A549 (cell line): Measurements from ENCODE around the gene DNM3. TPM values are rescaled to one million over a fixed set of nuclear protein-coding genes. Genes with fewer than 3 reads are reported as not detected.

Source experiments
- ATAC-seq, 2 experiments: fragments of 200-7000 bp in 1 of 2; fragments of >200 bp in 1 of 2; cut with Nextera tagmentation in 1 of 2; cut with Tn5 transposase in 1 of 2; 3 replicates each; pipeline versions ENCODE4 v1.8.0 to v1.9.1; 2018 to 2020; ENCODE audit warnings: mild to moderate bottlenecking in 1 of 2, moderate library complexity in 1 of 2
- CTCF ChIA-PET: fragments of 300-600 bp; sonication (Branson Sonifier 250); formaldehyde crosslinking; extraction: SDS; loops from one replicate; lab custom pipeline; 2021; ENCODE audit warnings: antibody characterized with exemption, inconsistent platforms; lab: Yijun Ruan, JAX
- POLR2A ChIA-PET: fragments of 350-600 bp; formaldehyde crosslinking; extraction: SDS; loops from one replicate; lab custom pipeline; 2021; ENCODE audit warnings: antibody characterized with exemption, inconsistent platforms; lab: Yijun Ruan, JAX
- DNase-seq, 2 experiments: peaks; one replicate each; pipeline versions ENCODE4 v3.0.0 to v3.0.0-alpha.2; 2011 to 2016; ENCODE audit warnings: low read depth in 1 of 2, low spot score in 1 of 2
- FAIRE-seq: peaks from 2 replicates; lab custom pipeline; 2011; peaks lifted over from hg19 to GRCh38; lab: Jason Lieb, UNC
- H3K27ac ChIP-seq, 2 experiments: fragments of >200 bp; sonication (Bioruptor Twin); formaldehyde crosslinking; 3 replicates each; pipeline ENCODE4 v1.5.1; 2016 to 2017
- H3K4me1 ChIP-seq: fragments of >200 bp; sonication (Bioruptor Twin); formaldehyde crosslinking; 3 replicates; pipeline ENCODE4 v1.6.1; 2016
- H3K4me2 ChIP-seq: fragments of >200 bp; sonication (Bioruptor Twin); formaldehyde crosslinking; 3 replicates; pipeline ENCODE4 v1.6.1; 2016
- H3K4me3 ChIP-seq: fragments of >200 bp; sonication (Bioruptor Twin); formaldehyde crosslinking; 3 replicates; pipeline ENCODE4 v1.5.1; 2016
- H3K9me3 ChIP-seq: fragments of >200 bp; sonication (Bioruptor Twin); formaldehyde crosslinking; 3 replicates; pipeline ENCODE4 v1.6.1; 2016
- BCL3 ChIP-seq: fragments of >200 bp; sonication (Bioruptor Twin); formaldehyde crosslinking; IDR thresholded peaks from 3 replicates; pipeline ENCODE4 v1.6.1; 2016
- BHLHE40 ChIP-seq: IDR thresholded peaks from 2 replicates; pipeline ENCODE4 v1.6.1; 2012; ENCODE audit warnings: low read depth, low read length, inconsistent platforms
- CBX2 ChIP-seq: fragments of 200-600 bp; sonication (generic); IDR thresholded peaks from 2 replicates; pipeline ENCODE4 v1.6.1; 2016; ENCODE audit warnings: low read depth, mild to moderate bottlenecking, borderline replicate concordance
- CEBPB ChIP-seq, 2 experiments: fragments of >200 bp in 1 of 2; sonication (Bioruptor Twin) in 1 of 2; formaldehyde crosslinking in 1 of 2; IDR thresholded peaks; 2 replicates each; pipeline ENCODE4 v1.6.1; 2012 to 2016
- CHD4 ChIP-seq: fragments of 200-600 bp; sonication (generic); IDR thresholded peaks from 2 replicates; pipeline ENCODE4 v1.6.1; 2016; ENCODE audit warnings: antibody characterized with exemption, mild to moderate bottlenecking, borderline replicate concordance
- CTCF ChIP-seq: fragments of >200 bp; sonication (Bioruptor Twin); formaldehyde crosslinking; IDR thresholded peaks from 3 replicates; pipeline ENCODE4 v1.5.1; 2016
- EHMT2 ChIP-seq: fragments of 200-600 bp; sonication (generic); IDR thresholded peaks from 2 replicates; pipeline ENCODE4 v1.6.1; 2016; ENCODE audit warnings: antibody characterized with exemption, low read depth, mild to moderate bottlenecking, moderate library complexity
- ELK1 ChIP-seq: fragments of 150-350 bp; IDR thresholded peaks from 2 replicates; pipeline ENCODE4 v1.6.1; 2014; ENCODE audit warnings: low read depth, mild to moderate bottlenecking, low read length
- FOSB ChIP-seq: fragments of 250-450 bp; sonication (Bioruptor Pico); IDR thresholded peaks from 2 replicates; pipeline ENCODE4 v1.5.0; 2020; ENCODE audit warnings: mild to moderate bottlenecking, moderate library complexity
- HDAC2 ChIP-seq: fragments of 200-600 bp; sonication (generic); IDR thresholded peaks from 2 replicates; pipeline ENCODE4 v1.6.1; 2016
- HMGXB4 ChIP-seq: fragments of 250-450 bp; sonication (Bioruptor Pico); IDR thresholded peaks from 2 replicates; pipeline ENCODE4 v1.5.0; 2021; ENCODE audit warnings: mild to moderate bottlenecking, moderate library complexity, borderline replicate concordance
- HOXB5 ChIP-seq: fragments of 250-450 bp; sonication (Bioruptor Pico); IDR thresholded peaks from 2 replicates; pipeline ENCODE4 v1.5.0; 2020; ENCODE audit warnings: mild to moderate bottlenecking, moderate library complexity
- KDM1A ChIP-seq: fragments of 200-600 bp; sonication (generic); IDR thresholded peaks from 2 replicates; pipeline ENCODE4 v1.6.1; 2016; ENCODE audit warnings: low read depth, mild to moderate bottlenecking
- MAZ ChIP-seq: fragments of 150-350 bp; IDR thresholded peaks from 2 replicates; pipeline ENCODE4 v1.6.1; 2014; ENCODE audit warnings: antibody characterized with exemption, low read depth, low read length, borderline replicate concordance
- NPAS2 ChIP-seq: fragments of 250-450 bp; sonication (Bioruptor Pico); IDR thresholded peaks from 2 replicates; pipeline ENCODE4 v1.8.0; 2022; ENCODE audit warnings: mild to moderate bottlenecking, moderate library complexity, borderline replicate concordance
- NR3C1 ChIP-seq: fragments of >200 bp; sonication (Bioruptor Twin); formaldehyde crosslinking; IDR thresholded peaks from 3 replicates; pipeline ENCODE4 v1.6.1; 2017
- POLR2AphosphoS2 ChIP-seq: conservative IDR thresholded peaks from 2 replicates; pipeline ENCODE4 v1.6.1; 2012; ENCODE audit warnings: low read length, improper control_type of control experiment, inconsistent platforms
- RAD21 ChIP-seq, 2 experiments: fragments of >200 bp in 1 of 2; sonication (Bioruptor Twin) in 1 of 2; formaldehyde crosslinking in 1 of 2; IDR thresholded peaks in 1 of 2; conservative IDR thresholded peaks in 1 of 2; 2 replicates in 1 of 2; 3 replicates in 1 of 2; pipeline ENCODE4 v1.6.1; 2012 to 2018; ENCODE audit warnings: inconsistent platforms in 1 of 2
- RARB ChIP-seq: fragments of 250-450 bp; sonication (Bioruptor Pico); IDR thresholded peaks from 2 replicates; pipeline ENCODE4 v1.8.0; 2021; ENCODE audit warnings: mild to moderate bottlenecking, moderate library complexity
- RCOR1 ChIP-seq: fragments of 150-350 bp; IDR thresholded peaks from 2 replicates; pipeline ENCODE4 v1.6.1; 2014; ENCODE audit warnings: antibody characterized with exemption, low read length, low read depth
- RFX5 ChIP-seq: fragments of 450-650 bp; IDR thresholded peaks from 2 replicates; pipeline ENCODE4 v1.7.1; 2014; ENCODE audit warnings: antibody characterized with exemption, mild to moderate bottlenecking, moderate library complexity
- RNF2 ChIP-seq: fragments of 200-600 bp; sonication (generic); IDR thresholded peaks from 2 replicates; pipeline ENCODE4 v1.6.1; 2016; ENCODE audit warnings: low read depth, mild to moderate bottlenecking, antibody characterized with exemption, moderate library complexity, borderline replicate concordance
- SMC3 ChIP-seq: fragments of >200 bp; sonication (Bioruptor Twin); formaldehyde crosslinking; IDR thresholded peaks from 3 replicates; pipeline ENCODE4 v1.6.1; 2018; ENCODE audit warnings: inconsistent platforms
- SREBF2 ChIP-seq: fragments of 450-650 bp; IDR thresholded peaks from 2 replicates; pipeline ENCODE4 v1.6.1; 2014; ENCODE audit warnings: mild to moderate bottlenecking, moderate library complexity
- ZFP36 ChIP-seq: fragments of 450-650 bp; IDR thresholded peaks from 2 replicates; pipeline ENCODE4 v1.6.1; 2014; ENCODE audit warnings: borderline replicate concordance; ENCODE audit not compliant: partially characterized antibody
- ZNF302 ChIP-seq: fragments of 250-450 bp; sonication (Bioruptor Pico); IDR thresholded peaks from 2 replicates; pipeline ENCODE4 v1.9.0; 2021; ENCODE audit warnings: inconsistent platforms, mild to moderate bottlenecking, moderate library complexity
- WGBS: methylation state at CpG from one replicate; pipeline ENCODE4 v1.1.6; 2017; ENCODE audit errors: missing lambda C conversion rate; 5-methylcytosine and 5-hydroxymethylcytosine counted together
- polyA plus RNA-seq, 4 experiments: library from polyadenylated mRNA; depleted of rRNA in 3 of 4; stranded (reverse); fragments of >200 nt; fragmentation: RNase III in 1 of 4; extraction: RNeasy Plus Mini Kit Qiagen cat#74134 plus additional on column Dnase treatment in 1 of 4; gene quantifications; 2 replicates in 3 of 4; 3 replicates in 1 of 4; pipeline ENCODE4 v1.2.3, GENCODE V29; 2011 to 2017
- TF ChIP-seq, protein P1 (sequence below): IDR thresholded peaks from 2 replicates; pipeline ENCODE4 v1.6.1; 2012

Gene DNM3
- polyA plus RNA-seq, 2 of the 4 experiments (the other 2 are of a cell fraction): 0.57 to 1.5 TPM

DNA sequence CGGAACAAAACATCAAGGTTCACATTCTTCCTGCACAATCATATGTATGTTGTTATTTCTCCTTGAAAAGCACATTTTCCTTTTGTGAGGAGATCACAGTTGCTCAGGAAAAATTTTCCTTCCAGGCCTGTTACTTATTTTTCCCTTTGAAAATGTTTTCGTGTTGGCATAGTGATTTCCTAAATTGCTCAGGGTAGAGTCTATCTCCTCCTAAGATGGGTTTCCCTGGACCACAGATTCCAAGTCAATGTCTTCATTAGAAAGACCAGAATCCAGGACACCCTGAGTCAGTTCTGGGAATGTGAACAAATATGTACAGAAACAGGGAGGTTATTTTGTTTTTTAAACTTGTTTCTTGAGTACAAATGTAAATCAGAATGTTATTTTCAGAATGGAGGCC lies 484.8 kb downstream of the DNM3 start:
- H3K4me2 ChIP-seq: peak overlapping the region; percentile 45
- no peak overlapping the region for H3K4me3 ChIP-seq
- ChIA-PET POLR2A (interaction anchor here (1.8 kb wide), 1 partner anchor 32 kb away, joined by 7 read pairs; no protein-coding TSS in a partner anchor), CTCF (interaction anchor here (1.1 to 1.5 kb wide), 2 partner anchors 11 to 27 kb away, joined by 3 to 4 read pairs; no protein-coding TSS in a partner anchor)
- ATAC-seq (no peak), FAIRE-seq (no peak), DNase-seq (no peak)
- peaks cover 45% of the 10 kb centered on the region for H3K4me1 ChIP-seq
- 91% methylated on average over 2 of the region's 2 CpGs for WGBS
- H3K27ac ChIP-seq: peak overlapping the region; percentile 74 to 95
- H3K9me3 ChIP-seq: no peaks in the 10 kb centered on the region
- TF ChIP-seq ZFP36: no peak
- TF ChIP-seq RAD21 (conservative IDR thresholded peaks at IDR 0.05 in 1 of 2, IDR thresholded peaks at IDR 0.05 in 1 of 2): no peak
- TF ChIP-seq BHLHE40: no peak
- TF ChIP-seq SMC3: no peak
- TF ChIP-seq HOXB5 (CRISPR knock-in tag): no peak
- no peak for TF ChIP-seq ELK1
- no peak for TF ChIP-seq POLR2AphosphoS2
- TF ChIP-seq CHD4: no peak
- TF ChIP-seq HMGXB4 (CRISPR knock-in tag): no peak
- no peak for TF ChIP-seq NR3C1
- TF ChIP-seq EHMT2: no peak
- no peak for TF ChIP-seq BCL3
- no peak for TF ChIP-seq RFX5
- TF ChIP-seq SREBF2: no peak
- TF ChIP-seq CEBPB (IDR thresholded peaks at IDR 0.05): no peak
- TF ChIP-seq CTCF: no peak
- TF ChIP-seq HDAC2: no peak
- TF ChIP-seq RCOR1: no peak
- TF ChIP-seq, protein P1, sequence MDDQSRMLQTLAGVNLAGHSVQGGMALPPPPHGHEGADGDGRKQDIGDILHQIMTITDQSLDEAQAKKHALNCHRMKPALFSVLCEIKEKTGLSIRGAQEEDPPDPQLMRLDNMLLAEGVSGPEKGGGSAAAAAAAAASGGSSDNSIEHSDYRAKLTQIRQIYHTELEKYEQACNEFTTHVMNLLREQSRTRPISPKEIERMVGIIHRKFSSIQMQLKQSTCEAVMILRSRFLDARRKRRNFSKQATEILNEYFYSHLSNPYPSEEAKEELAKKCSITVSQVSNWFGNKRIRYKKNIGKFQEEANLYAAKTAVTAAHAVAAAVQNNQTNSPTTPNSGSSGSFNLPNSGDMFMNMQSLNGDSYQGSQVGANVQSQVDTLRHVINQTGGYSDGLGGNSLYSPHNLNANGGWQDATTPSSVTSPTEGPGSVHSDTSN: no peak

GRCh38 chr1:172328266-172328665 lies 487.0 kb downstream of the DNM3 start:
- FAIRE-seq: no peak
- no peak overlapping the region for H3K4me2 ChIP-seq
- no peak overlapping the region for H3K27ac ChIP-seq
- peaks cover 33% of the 10 kb centered on the region for H3K4me1 ChIP-seq
- no peaks in the 10 kb centered on the region for H3K9me3 ChIP-seq
- 61% methylated on average over 4 of the region's 4 CpGs for WGBS
- TF ChIP-seq RNF2 (no peak), RARB (CRISPR knock-in tag) (no peak), CBX2 (no peak), KDM1A (0 out of 2 replicates have a peak, but pooled peaks have one; percentile 28), MAZ (no peak), NPAS2 (CRISPR knock-in tag) (no peak), FOSB (CRISPR knock-in tag) (no peak), ZNF302 (CRISPR knock-in tag) (no peak), HDAC2 (0 out of 2 replicates have a peak, but pooled peaks have one; percentile 21)
- TF ChIP-seq, protein P1: no peak
- TF ChIP-seq, all 56 proteins: peak for 2
- ATAC-seq (no peak), DNase-seq (no peak)
- POLR2A ChIA-PET: no interaction called here
- CTCF ChIA-PET: interaction anchor here (0.9 kb wide), 1 partner anchor 11 kb away, joined by 3 read pairs; no protein-coding TSS in a partner anchor
- H3K4me3 ChIP-seq: no peak overlapping the region
